ENCODE results near the gene CKAP2. TPM values are rescaled to one million over a fixed set of nuclear protein-coding genes. Genes with fewer than 3 reads are reported as not detected.

CKAP2 gene, protein sequence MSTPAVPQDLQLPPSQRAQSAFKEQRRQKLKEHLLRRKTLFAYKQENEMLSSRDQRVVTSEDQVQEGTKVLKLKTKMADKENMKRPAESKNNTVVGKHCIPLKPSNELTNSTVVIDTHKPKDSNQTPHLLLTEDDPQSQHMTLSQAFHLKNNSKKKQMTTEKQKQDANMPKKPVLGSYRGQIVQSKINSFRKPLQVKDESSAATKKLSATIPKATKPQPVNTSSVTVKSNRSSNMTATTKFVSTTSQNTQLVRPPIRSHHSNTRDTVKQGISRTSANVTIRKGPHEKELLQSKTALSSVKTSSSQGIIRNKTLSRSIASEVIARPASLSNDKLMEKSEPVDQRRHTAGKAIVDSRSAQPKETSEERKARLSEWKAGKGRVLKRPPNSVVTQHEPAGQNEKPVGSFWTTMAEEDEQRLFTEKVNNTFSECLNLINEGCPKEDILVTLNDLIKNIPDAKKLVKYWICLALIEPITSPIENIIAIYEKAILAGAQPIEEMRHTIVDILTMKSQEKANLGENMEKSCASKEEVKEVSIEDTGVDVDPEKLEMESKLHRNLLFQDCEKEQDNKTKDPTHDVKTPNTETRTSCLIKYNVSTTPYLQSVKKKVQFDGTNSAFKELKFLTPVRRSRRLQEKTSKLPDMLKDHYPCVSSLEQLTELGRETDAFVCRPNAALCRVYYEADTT
- total RNA-seq = 10.4 and 31.7 TPM in 2 replicates

DNA sequence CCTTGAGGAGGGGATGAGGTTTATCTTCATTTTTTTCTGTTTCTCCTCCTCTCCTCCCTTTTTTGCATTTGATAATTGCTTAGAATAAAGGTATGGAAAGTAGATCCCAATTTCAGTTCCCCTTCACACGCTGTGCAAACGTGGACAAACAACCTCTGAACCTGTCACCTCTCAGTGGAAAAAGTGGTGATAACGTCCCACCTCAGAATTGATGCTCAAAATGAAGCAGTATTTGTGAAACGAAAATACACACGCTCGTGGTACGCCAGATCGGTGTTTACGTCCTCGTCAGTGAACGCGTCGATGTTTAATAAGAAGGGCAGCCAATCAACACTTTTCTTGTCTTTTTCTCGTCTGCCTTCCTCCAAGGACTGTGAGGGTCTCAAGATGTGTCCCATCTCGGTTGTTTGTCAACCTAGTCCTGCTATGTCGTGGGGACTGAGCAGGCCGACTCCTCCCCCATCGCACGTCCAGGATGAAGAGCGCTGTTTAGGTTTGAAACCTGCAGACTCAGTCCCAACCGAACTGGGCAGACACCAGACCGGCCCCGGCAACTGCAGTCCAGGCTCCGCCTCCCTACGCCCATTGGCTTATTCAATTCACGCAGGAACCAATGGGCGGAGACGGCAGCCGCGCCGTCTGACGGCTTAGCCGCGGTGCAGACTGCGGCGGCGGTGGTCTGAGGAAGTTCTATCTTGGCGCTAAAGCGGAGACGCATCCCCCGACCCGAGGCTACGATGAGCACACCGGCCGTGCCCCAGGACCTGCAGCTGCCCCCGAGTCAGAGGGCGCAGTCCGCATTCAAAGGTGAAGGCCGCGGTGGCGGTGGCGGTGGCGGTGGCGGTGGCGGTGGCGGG lies at the start of gene CKAP2:
Gene CKAP2, plus strand, starts transcription at position 659 of the 857 bp plus-strand sequence. Its CDS starts 79 bp downstream, at position 738.

DNA sequence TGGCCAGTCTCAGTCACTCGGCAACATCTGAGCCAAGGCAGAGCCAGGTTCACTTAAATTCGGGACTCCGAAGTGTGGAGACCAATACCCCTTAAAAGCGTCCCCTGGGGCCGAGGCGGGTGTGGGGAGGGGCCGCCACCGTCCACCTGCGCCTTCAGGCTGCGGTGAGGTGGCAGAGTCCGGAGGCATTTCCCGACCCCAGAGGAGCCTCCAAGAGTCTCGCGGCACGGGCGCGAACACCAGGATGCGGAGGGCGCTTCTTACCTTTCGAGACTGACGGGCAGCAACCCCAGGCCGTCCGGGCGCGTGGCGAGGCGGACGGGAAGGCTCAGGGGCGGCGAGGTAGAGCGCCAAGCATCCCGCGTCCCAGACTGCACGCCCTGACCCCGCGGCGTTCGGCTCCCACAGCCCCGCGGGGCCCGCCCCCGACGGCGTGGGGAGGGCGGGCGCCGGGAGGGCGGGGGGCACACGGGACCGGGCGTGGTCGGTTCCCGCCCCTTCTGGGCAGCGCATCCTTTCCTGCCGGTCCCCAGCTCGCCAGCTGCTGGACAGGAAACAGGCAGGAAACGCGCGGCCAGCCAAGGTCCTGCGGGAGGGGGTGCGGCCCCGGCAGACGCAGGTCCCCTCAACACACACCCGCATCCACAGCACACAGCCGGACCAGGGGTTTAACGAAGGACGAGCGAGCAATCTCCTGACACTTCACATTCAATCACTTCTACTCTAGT lies 49.3 kb upstream of the CKAP2 start, which contains the start of gene THSD1:
Gene THSD1, minus strand, starts transcription at position 406 of the 728 bp plus-strand sequence. CDS start 3,572 bp downstream, outside the sequence.

DNA sequence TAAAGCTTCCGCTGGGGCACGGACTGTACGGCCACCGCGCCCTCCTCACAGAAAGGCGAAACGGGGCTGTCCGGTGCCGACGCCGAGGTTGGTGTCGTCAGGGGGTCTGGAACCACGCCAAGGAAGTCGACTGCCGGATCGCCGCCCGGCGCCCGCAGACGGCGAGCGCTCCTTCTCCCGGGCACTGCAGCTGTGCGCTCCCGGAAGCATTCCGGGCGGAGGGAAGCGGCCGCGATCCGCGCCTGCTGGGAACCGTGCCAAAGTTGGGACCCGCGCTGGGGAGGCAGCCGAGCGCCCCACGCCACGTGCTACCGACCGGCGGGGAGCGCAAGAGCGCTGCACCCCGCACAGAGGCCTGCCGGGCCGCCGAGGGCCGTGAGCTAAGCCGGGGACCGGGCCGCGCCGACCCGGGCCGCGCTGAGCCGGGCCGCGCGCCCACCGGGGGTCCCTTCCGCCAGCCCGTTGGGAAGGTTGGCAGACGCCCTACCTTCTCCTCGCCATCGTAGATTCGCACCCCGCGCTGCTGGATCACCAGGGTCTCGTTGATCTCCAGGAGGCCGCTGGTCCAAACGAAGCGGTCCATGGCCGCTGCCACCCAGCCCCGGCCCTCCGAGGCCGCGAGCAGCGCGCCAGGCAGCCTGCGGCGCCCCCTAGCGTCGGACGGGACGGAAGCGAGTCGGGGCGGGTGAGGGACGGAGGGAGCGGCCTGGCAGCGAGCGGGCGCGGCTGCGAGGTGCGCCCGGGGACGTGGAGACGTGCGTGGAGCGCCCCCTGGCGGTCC lies 5.1 kb upstream of the CKAP2 start, which contains the start of gene VPS36:
Gene VPS36, minus strand, starts transcription at position 623 of the 781 bp plus-strand sequence. Its CDS starts 40 bp downstream, at position 583.

Other genes starting within 250 kb of the CKAP2 start
- gene THSD1, start 49.3 kb upstream of the CKAP2 start, total RNA-seq = 10.1 and 12.1 TPM in 2 replicates
- 28.2 and 29.9 TPM in 2 replicates for gene VPS36, start 4.8 kb upstream of the CKAP2 start, total RNA-seq
- gene HNRNPA1L2, start 187.0 kb downstream of the CKAP2 start, total RNA-seq = 2.5 and 2.7 TPM in 2 replicates
- 46.0 and 63.5 TPM in 2 replicates for gene SUGT1, start 197.4 kb downstream of the CKAP2 start, total RNA-seq